SK-N-SH (cell line): ENCODE measurements around the gene WDR91.

ENCODE experiments used
- CTCF ChIP-seq: fragments of 200-600 bp; sonication (generic); IDR thresholded peaks from 2 replicates; pipeline ENCODE4 v1.6.1; 2017; ENCODE audit warnings: antibody characterized with exemption, mild to moderate bottlenecking, moderate library complexity
- EP300 ChIP-seq, 2 experiments: IDR thresholded peaks; 2 replicates each; pipeline versions ENCODE4 v1.4.0 to v1.6.1; 2012; ENCODE audit warnings: borderline replicate concordance in 1 of 2, low read depth in 1 of 2, low read length in 1 of 2
- EZH2phosphoT487 ChIP-seq: fragments of 200-600 bp; sonication (generic); IDR thresholded peaks from 2 replicates; pipeline ENCODE4 v1.6.1; 2017; ENCODE audit warnings: low read depth, mixed run types, mild to moderate bottlenecking, antibody characterized with exemption, moderate library complexity, borderline replicate concordance
- GATA2 ChIP-seq: sonication (generic); formaldehyde crosslinking; IDR thresholded peaks from 2 replicates; pipeline ENCODE4 v1.5.0; 2020; ENCODE audit warnings: mild to moderate bottlenecking, missing genetic modification reagents
- JUND ChIP-seq: IDR thresholded peaks from 2 replicates; pipeline ENCODE4 v1.4.0; 2012
- MAX ChIP-seq: IDR thresholded peaks from 2 replicates; pipeline ENCODE4 v1.4.0; 2012; ENCODE audit warnings: low read depth
- POLR2AphosphoS5 ChIP-seq: IDR thresholded peaks from 2 replicates; pipeline ENCODE4 v1.6.1; 2012; ENCODE audit warnings: low read depth, low read length
- RAD21 ChIP-seq: IDR thresholded peaks from 2 replicates; pipeline ENCODE4 v1.6.1; 2012; ENCODE audit warnings: mild to moderate bottlenecking, low read length
- SMC3 ChIP-seq: IDR thresholded peaks from 2 replicates; pipeline ENCODE4 v1.6.1; 2012; ENCODE audit warnings: low read depth, low read length, improper control_type of control experiment
- TAF1 ChIP-seq: IDR thresholded peaks from 2 replicates; pipeline ENCODE4 v1.6.1; 2012; ENCODE audit warnings: low read depth, mild to moderate bottlenecking, low read length, moderate library complexity, borderline replicate concordance
- YY1 ChIP-seq: IDR thresholded peaks from 2 replicates; pipeline ENCODE4 v1.4.0; 2012; ENCODE audit warnings: low read depth, mild to moderate bottlenecking

- TF ChIP-seq POLR2AphosphoS5 (no peak), YY1 (no peak), SMC3 (no peak), JUND (no peak), EP300 (IDR thresholded peaks at IDR 0.05; ENCODE audit: borderline replicate concordance in 1 of 2, low read depth in 1 of 2, low read length in 1 of 2) (no peak), CTCF (no peak), EZH2phosphoT487 (no peak), MAX (no peak), GATA2 (CRISPR knock-in tag) (no peak), TAF1 (no peak), RAD21 (no peak)
These were observed 41.4 kb downstream of the WDR91 start for GRCh38 chr7:135169964-135170273.
